A549 treated with AZD2906 at 1 μM for 4 hours (cell line): ENCODE measurements around the gene RAB38. TPM values are rescaled to one million over a fixed set of nuclear protein-coding genes. Genes with fewer than 3 reads are reported as not detected.

Experiments
- total RNA-seq: library from RNA; stranded (reverse); fragments of 200-300 nt; extraction: Qiagen RNA extraction; gene quantifications from 5 replicates; pipeline ENCODE4 v1.2.3, GENCODE V29; 2022

Gene RAB38
- 0.77 to 1.2 TPM (median 0.94 TPM) in 5 replicates for total RNA-seq

DNA sequence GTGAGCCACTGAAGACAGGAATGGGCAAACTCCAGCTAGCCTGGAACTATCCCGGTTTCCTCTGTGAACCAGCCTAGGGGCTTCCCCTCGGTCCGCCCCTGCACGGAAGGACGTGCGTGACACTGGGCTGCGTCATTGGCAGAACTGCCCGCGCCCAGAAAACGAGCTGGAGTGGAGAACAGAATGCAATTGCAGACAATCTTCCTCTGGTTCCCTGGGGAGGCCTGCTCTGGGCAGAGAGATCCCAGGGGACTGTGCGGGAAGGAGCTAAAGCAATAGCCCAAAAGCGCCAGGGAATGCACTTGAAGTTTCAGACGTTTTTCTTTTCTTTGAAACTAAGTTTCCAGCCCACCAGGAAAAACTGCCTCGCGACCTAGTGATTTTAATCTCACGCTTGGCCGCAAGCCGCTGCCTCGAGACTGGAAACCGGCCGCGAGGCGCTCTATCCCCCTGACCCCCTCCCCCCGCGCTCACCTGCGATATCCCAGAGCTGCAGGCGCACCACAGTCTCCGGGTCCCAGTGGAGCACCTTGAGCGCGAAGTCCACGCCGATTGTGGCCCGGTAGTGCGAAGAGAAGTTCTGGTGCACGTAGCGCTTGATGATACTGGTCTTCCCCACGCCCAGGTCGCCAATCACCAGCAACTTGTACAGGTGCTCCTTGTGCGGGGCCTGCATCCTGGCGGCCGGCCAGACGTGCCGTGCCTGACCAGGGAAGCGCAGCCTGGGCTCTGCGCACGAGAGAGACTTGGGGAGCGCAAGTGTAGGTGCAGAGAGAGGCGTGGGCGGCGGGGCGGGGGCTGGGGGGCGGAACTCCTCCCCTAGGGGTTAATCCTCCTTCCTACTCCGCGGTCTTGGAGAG lies at the start of gene RAB38:
RAB38 (minus strand) TSS at position 735 of the 860 bp plus-strand sequence; CDS start at position 676, 59 bp downstream.

Other genes starting within 250 kb of the RAB38 start
- 58.1 to 67.3 TPM (median 65.9 TPM) in 5 replicates for gene CTSC, start 162.3 kb upstream of the RAB38 start, total RNA-seq